Esophagus muscularis mucosa (tissue), 4 donors: ENCODE data around the gene SOX30. TPM values are rescaled to one million over a fixed set of nuclear protein-coding genes. Genes with fewer than 3 reads are reported as not detected.
"Not testable (repeated sequence)": the region's sequence is repeated elsewhere in the genome, so short reads cannot be mapped to it uniquely, and the experiment has no call there.

Source experiments
- DNase-seq: peaks from one replicate; pipeline ENCODE4 v3.0.0-alpha.2; 2017; ENCODE audit errors: extremely low spot score
- H3K27ac ChIP-seq, 4 donors: fragments of 200-600 bp; sonication (generic); replicated peaks in 1 of 4; 1 replicate in 3 of 4; 2 replicates in 1 of 4; pipeline ENCODE4 v1.5.1; 2016 to 2019; ENCODE audit warnings: mild to moderate bottlenecking in 1 of 4
- H3K27me3 ChIP-seq, 4 donors: fragments of 200-600 bp; sonication (generic); one replicate each; pipeline versions ENCODE4 v1.5.1 to v1.6.0; 2016 to 2019
- H3K36me3 ChIP-seq, 4 donors: fragments of 200-600 bp; sonication (generic); one replicate each; pipeline ENCODE4 v1.5.1; 2016 to 2019
- H3K4me1 ChIP-seq, 4 donors: fragments of 200-600 bp; sonication (generic); one replicate each; pipeline ENCODE4 v1.5.1; 2016 to 2019
- H3K4me3 ChIP-seq, 4 donors: fragments of 200-600 bp; sonication (generic); 1 replicate in 2 of 4; 2 replicates in 2 of 4; pipeline ENCODE4 v1.5.1; 2016 to 2019; ENCODE audit warnings: mild to moderate bottlenecking in 4 of 4, moderate library complexity in 1 of 4
- H3K9me3 ChIP-seq, 4 donors: fragments of 200-600 bp; sonication (generic); 1 replicate in 3 of 4; 2 replicates in 1 of 4; pipeline ENCODE4 v1.5.1; 2016 to 2019
- EP300 ChIP-seq: sonication (generic); formaldehyde crosslinking; IDR thresholded peaks from one replicate; pipeline ENCODE4 v1.6.1; 2017; ENCODE audit warnings: antibody characterized with exemption
- POLR2A ChIP-seq: fragments of 450-650 bp; IDR thresholded peaks from one replicate; pipeline ENCODE4 v1.6.1; 2017; ENCODE audit warnings: antibody characterized with exemption, moderate library complexity, mild to moderate bottlenecking, low read depth
- POLR2AphosphoS5 ChIP-seq, 2 donors: sonication (generic); formaldehyde crosslinking; IDR thresholded peaks; one replicate each; pipeline ENCODE4 v1.6.1; 2017; ENCODE audit warnings: antibody characterized with exemption in 2 of 2
- WGBS: methylation state at CpG from one replicate; pipeline ENCODE4 v1.1.5; 2018; 5-methylcytosine and 5-hydroxymethylcytosine counted together
- intact Hi-C: fragments of 100-400 bp; cut with DNase I; formaldehyde crosslinking; loops from one replicate; pipeline ENCODE4 v1.15.1; 2023
- total RNA-seq, 4 donors: library from RNA; depleted of rRNA; stranded (reverse); fragments of >200 nt; gene quantifications; one replicate each; pipeline versions ENCODE4 v1.1.0 to v1.2.1, GENCODE V29; 2016
- TF ChIP-seq, protein P1 (sequence below), 3 experiments: fragments of 200-600 bp in 2 of 3; fragments of 450-650 bp in 1 of 3; sonication (generic) in 2 of 3; IDR thresholded peaks; one replicate each; pipeline ENCODE4 v1.5.1; 2017 to 2019; ENCODE audit warnings: antibody characterized with exemption in 3 of 3, mild to moderate bottlenecking in 2 of 3, moderate library complexity in 1 of 3

The SOX30 gene
- total RNA-seq, 4 donors from 2014 or later: 0.17 to 0.34 TPM; not detected in 2

DNA sequence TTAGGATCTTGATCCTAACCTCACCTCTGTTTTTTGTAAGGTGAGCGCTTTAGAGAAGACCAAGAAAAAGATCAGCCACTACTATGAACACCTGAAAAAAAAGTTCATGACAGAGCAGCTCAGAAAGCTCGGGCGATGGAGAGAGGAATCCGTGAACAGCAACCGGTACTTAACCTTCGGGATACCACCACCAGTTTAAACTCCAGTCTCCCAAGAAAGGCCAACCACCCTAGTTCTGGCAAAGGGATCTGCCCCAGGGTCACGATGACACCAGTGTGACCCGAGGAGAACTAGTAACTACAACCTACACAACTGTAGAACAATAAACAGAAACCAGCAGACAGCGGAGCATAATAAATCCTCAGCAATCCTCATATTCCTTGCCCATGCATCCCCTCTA is 27.6 kb upstream of the SOX30 start:
- H3K27me3 ChIP-seq: no peaks in the 10 kb centered on the region
- H3K27ac ChIP-seq: no peak overlapping the region
- DNase-seq: peak; percentile 81
- intact Hi-C loops: no loop called here
- no peaks in the 10 kb centered on the region for H3K9me3 ChIP-seq
- H3K4me1 ChIP-seq: no peaks in the 10 kb centered on the region
- TF ChIP-seq POLR2A (no peak), EP300 (no peak), POLR2AphosphoS5 (IDR thresholded peaks at IDR 0.05) (no peak)
- TF ChIP-seq, protein P1, sequence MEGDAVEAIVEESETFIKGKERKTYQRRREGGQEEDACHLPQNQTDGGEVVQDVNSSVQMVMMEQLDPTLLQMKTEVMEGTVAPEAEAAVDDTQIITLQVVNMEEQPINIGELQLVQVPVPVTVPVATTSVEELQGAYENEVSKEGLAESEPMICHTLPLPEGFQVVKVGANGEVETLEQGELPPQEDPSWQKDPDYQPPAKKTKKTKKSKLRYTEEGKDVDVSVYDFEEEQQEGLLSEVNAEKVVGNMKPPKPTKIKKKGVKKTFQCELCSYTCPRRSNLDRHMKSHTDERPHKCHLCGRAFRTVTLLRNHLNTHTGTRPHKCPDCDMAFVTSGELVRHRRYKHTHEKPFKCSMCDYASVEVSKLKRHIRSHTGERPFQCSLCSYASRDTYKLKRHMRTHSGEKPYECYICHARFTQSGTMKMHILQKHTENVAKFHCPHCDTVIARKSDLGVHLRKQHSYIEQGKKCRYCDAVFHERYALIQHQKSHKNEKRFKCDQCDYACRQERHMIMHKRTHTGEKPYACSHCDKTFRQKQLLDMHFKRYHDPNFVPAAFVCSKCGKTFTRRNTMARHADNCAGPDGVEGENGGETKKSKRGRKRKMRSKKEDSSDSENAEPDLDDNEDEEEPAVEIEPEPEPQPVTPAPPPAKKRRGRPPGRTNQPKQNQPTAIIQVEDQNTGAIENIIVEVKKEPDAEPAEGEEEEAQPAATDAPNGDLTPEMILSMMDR (IDR thresholded peaks at IDR 0.05): no peak
- H3K4me3 ChIP-seq: no peak overlapping the region
- H3K36me3 ChIP-seq: no peaks in the 10 kb centered on the region
- 95% methylated on average over 9 of the region's 9 CpGs for WGBS

DNA sequence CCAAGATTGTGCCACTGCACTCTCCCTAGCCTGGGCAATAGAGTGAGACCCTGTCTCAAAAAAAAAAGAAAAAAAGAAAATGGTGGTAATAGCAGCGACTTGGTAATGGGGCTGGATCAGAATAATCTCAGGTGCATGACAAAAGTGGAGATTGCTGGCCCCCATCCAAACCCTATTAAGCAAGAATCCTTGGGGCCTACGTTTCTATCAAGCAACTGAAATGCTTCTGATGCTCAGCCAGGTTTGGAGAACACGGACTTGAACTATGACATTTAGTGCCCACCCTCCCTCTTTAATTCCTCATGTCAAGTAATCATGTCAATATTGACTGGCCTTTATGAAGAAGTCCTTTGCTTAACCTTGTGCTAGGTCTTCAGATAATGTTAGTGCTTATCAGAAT is 25.7 kb upstream of the SOX30 start:
- TF ChIP-seq EP300 (no peak), POLR2AphosphoS5 (IDR thresholded peaks at IDR 0.05) (no peak), POLR2A (no peak)
- TF ChIP-seq, protein P1 (IDR thresholded peaks at IDR 0.05): no peak
- Histone ChIP-seq H3K4me3 (no peak overlapping the region), H3K27ac (no peak overlapping the region), H3K9me3 (no peaks in the 10 kb centered on the region), H3K27me3 (no peaks in the 10 kb centered on the region), H3K36me3 (no peaks in the 10 kb centered on the region), H3K4me1 (no peaks in the 10 kb centered on the region)
- WGBS: 81% methylated on average over 3 of the region's 3 CpGs
- intact Hi-C loops: no loop called here
- peak; percentile 42 for DNase-seq

DNA sequence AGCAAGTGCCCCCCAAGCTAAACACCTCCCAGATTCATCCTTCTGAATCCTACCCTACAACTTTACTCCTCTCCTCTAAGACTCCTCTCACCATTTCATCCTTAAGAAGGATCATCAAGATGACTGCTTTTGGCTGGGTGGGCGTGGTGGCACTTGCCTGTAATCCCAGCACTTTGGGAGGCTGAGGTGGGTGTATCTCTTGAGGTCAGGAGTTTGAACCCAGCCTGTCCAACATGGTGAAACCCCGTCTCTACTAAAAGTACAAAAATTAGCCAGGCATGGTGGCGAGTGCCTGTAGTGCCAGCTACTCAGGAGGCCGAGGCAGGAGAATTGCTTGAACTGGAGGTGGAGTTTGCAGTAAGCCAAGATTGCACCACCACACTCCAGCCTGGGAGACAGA is 22.1 kb upstream of the SOX30 start:
- H3K4me3 ChIP-seq, H3K9me3 ChIP-seq, H3K36me3 ChIP-seq, H3K27ac ChIP-seq: not testable (repeated sequence)
- Histone ChIP-seq H3K4me1 (peaks cover 13 to 16% (median 15%) of the 10 kb centered on the region in 4 donors), H3K27me3 (peaks cover 0 to 26% (median 4%) of the 10 kb centered on the region in 4 donors)
- intact Hi-C loops: loop anchor here (5.0 kb wide), 1 partner anchor 43 kb away; no protein-coding TSS in a partner anchor
- peak; percentile 34 for DNase-seq
- WGBS: 95% methylated on average over 4 of the region's 4 CpGs

DNA sequence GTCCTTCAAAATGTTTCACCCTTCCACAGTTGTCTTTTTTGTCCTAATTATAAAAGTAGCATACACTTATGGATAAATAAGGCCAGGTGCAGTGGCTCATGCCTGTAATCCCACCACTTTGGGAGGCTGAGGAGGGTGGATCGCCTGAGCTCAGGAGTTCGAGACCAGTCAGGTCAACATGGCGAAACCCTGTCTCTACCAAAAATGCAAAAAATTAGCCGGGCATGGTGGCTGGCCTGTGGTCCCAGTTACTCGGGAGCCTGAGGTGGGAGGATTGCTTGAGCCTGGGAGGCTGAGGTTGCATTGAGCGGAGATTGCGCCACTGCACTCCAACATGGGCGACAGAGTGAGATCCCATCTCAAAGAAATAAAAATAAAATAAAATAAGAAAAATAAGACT is 20.7 kb upstream of the SOX30 start:
- TF ChIP-seq, protein P1 (IDR thresholded peaks at IDR 0.05): no peak
- TF ChIP-seq EP300 (no peak), POLR2AphosphoS5 (IDR thresholded peaks at IDR 0.05) (no peak), POLR2A (no peak)
- intact Hi-C loops: loop anchor here (5.0 kb wide), 1 partner anchor 44 kb away; no protein-coding TSS in a partner anchor

DNA sequence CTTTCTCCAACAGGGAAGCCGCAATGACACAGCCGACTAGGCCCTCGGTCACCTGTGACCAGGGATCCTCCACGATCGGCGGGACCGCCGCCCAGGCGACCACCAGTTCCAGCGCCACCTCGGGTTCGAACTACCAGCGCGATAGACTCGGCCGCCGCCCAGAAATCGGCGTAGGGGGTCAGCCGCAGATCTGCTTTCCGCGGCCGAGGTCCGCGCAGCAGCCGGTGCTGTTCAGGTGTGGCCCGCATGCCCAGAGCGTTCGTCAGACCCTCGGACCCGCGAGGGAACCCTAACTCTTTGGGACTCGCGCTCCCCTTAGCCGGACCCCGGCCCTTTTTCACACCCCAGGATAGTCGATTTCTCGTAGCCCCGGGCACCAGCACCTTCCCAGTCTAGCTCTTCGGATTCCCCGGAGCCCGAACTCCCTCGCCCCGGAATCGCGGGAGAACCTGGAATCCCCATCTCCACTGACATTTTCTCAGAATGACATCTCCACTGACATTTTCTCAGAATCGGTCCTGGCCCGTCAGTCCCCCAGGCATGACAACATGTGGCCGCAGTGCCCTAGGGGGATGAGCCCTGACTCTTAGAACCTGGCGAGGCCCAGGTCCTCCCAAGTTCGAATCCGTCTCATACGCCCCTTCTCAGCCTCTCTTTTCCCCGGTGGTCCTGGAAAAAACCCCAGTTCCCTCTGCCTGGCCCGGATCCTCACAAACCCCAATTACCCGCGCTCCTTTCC is 19.5 kb upstream of the SOX30 start:
- TF ChIP-seq EP300: no peak
- TF ChIP-seq POLR2AphosphoS5 (IDR thresholded peaks at IDR 0.05): no peak
- TF ChIP-seq POLR2A: no peak
- TF ChIP-seq, protein P1 (IDR thresholded peaks at IDR 0.05): no peak
- H3K36me3 ChIP-seq: no peaks in the 10 kb centered on the region
- 50% methylated on average over 37 of the region's 57 CpGs for WGBS
- DNase-seq: peak; percentile 60
- H3K4me1 ChIP-seq: peaks cover 13 to 16% (median 15%) of the 10 kb centered on the region in 4 donors
- no peak overlapping the region for H3K27ac ChIP-seq
- H3K27me3 ChIP-seq: peaks cover 0 to 26% (median 4%) of the 10 kb centered on the region in 4 donors
- intact Hi-C loops: loop anchor here (5.0 kb wide), 1 partner anchor 46 kb away; no protein-coding TSS in a partner anchor
- H3K4me3 ChIP-seq: peak overlapping the region; percentile 60 to 79 (median 64)
- no peaks in the 10 kb centered on the region for H3K9me3 ChIP-seq

More for the DNA sequence above, 20.7 kb upstream of the SOX30 start:
- peaks cover 13 to 16% (median 15%) of the 10 kb centered on the region in 4 donors for H3K4me1 ChIP-seq
- peaks cover 0 to 26% (median 4%) of the 10 kb centered on the region in 4 donors for H3K27me3 ChIP-seq
- no peaks in the 10 kb centered on the region for H3K9me3 ChIP-seq
- no peak overlapping the region for H3K27ac ChIP-seq
- WGBS: 96% methylated on average over 8 of the region's 8 CpGs
- H3K36me3 ChIP-seq: no peaks in the 10 kb centered on the region
- peak; percentile 79 for DNase-seq
- no peak overlapping the region for H3K4me3 ChIP-seq
